Upper lobe of left lung (tissue), 6 donors: ENCODE data around the gene ITGA2. TPM values are rescaled to one million over a fixed set of nuclear protein-coding genes. Genes with fewer than 3 reads are reported as not detected.

Experiments used
- ATAC-seq, 2 donors: fragments of 200-7000 bp; cut with Tn5 transposase; one replicate each; pipeline ENCODE4 v1.9.1; 2022; ENCODE audit warnings: mild to moderate bottlenecking in 2 of 2, moderate library complexity in 2 of 2; ENCODE audit not compliant: low FRiP score in 2 of 2
- DNase-seq, 2 donors: peaks; one replicate each; pipeline ENCODE4 v3.0.0-alpha.2; 2019 to 2020
- H3K27ac ChIP-seq, 4 donors: fragments of 200-600 bp; sonication (generic); one replicate each; pipeline ENCODE4 v1.5.1; 2016 to 2019
- H3K27me3 ChIP-seq, 4 donors: fragments of 200-600 bp; sonication (generic); one replicate each; pipeline ENCODE4 v1.5.1; 2017 to 2019
- H3K36me3 ChIP-seq, 4 donors: fragments of 200-600 bp; sonication (generic); one replicate each; pipeline ENCODE4 v1.5.1; 2016 to 2019
- H3K4me1 ChIP-seq, 4 donors: fragments of 200-600 bp; sonication (generic); one replicate each; pipeline ENCODE4 v1.5.1; 2018 to 2019
- H3K4me3 ChIP-seq, 4 donors: fragments of 200-600 bp; sonication (generic); one replicate each; pipeline ENCODE4 v1.5.1; 2017 to 2019; ENCODE audit warnings: mild to moderate bottlenecking in 2 of 4, moderate library complexity in 1 of 4
- H3K9me3 ChIP-seq, 4 donors: fragments of 200-600 bp; sonication (generic); one replicate each; pipeline ENCODE4 v1.5.1; 2018 to 2019
- CTCF ChIP-seq, 6 experiments: fragments of 450-650 bp in 4 of 6; fragments of 200-600 bp in 2 of 6; sonication (generic) in 2 of 6; IDR thresholded peaks; one replicate each; pipeline ENCODE4 v1.5.1; 2016 to 2019; ENCODE audit warnings: antibody characterized with exemption in 6 of 6
- EP300 ChIP-seq, 4 donors: sonication (generic); formaldehyde crosslinking; IDR thresholded peaks; one replicate each; pipeline ENCODE4 v1.5.1; 2017; ENCODE audit warnings: antibody characterized with exemption in 4 of 4, control low read depth in 2 of 4
- POLR2A ChIP-seq, 4 donors: fragments of 450-650 bp; IDR thresholded peaks; one replicate each; pipeline ENCODE4 v1.5.1; 2016 to 2017; ENCODE audit warnings: antibody characterized with exemption in 4 of 4, mild to moderate bottlenecking in 2 of 4
- POLR2AphosphoS5 ChIP-seq, 2 donors: sonication (generic); formaldehyde crosslinking; IDR thresholded peaks; one replicate each; pipeline ENCODE4 v1.5.1; 2017; ENCODE audit warnings: antibody characterized with exemption in 2 of 2
- whole genome bisulfite sequencing, 2 donors: methylation state at CpG; one replicate each; pipeline ENCODE4 v1.1.5; 2017 to 2018; 5-methylcytosine and 5-hydroxymethylcytosine counted together
- total RNA-seq, 6 donors: library from RNA; depleted of rRNA in 4 of 6; stranded (reverse); fragments of >200 nt in 4 of 6; gene quantifications; one replicate each; pipeline versions ENCODE4 v1.1.0 to v1.2.1, GENCODE V29; 2016 to 2021
- donor health status: DM: no; HTN: no; CAD: no; lungs with moderate emphysema.
- donor health status: DM: no; HTN: yes; CAD: no; lungs with severe emphysema.

The ITGA2 gene
- total RNA-seq, 6 donors from 2014 or later: 4.2 to 45.8 (median 13.7) TPM

- ATAC-seq: no peak
These were observed 5.1 kb downstream of the ITGA2 start for GRCh38 chr5:52994266-52994665.

DNA sequence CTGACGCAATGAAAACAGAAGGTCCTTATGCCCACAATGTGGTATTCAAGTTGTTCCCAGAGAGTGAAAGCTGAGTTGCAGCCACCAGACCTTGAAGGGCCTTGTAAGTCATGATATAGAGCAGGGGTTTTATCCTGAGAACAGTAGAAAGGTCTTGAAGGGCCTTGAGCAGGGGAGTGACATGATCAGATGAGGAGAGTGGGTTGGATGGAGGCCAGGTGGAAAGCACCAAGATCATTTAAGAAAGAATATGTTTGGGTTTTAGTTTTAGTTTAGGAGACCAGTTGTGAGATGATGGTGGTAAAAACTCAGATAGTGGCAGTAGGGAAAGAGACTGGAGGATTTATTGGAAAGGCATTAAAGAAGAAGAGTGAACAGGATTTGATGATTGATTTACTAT lies 5.9 kb downstream of the ITGA2 start:
- 87 to 100% methylated on average over 1 of the region's 1 CpG for WGBS, 2 donors
- DNase-seq: no peak
- H3K4me3 ChIP-seq: no peak overlapping the region

More at GRCh38 chr5:52994266-52994665, 5.1 kb downstream of the ITGA2 start:
- H3K36me3 ChIP-seq: no peaks in the 10 kb centered on the region
- no peak for TF ChIP-seq POLR2A (IDR thresholded peaks at IDR 0.05)
- TF ChIP-seq CTCF (IDR thresholded peaks at IDR 0.05): no peak
- no peak for TF ChIP-seq EP300 (IDR thresholded peaks at IDR 0.05)
- no peak for TF ChIP-seq POLR2AphosphoS5 (IDR thresholded peaks at IDR 0.05)
- no peak overlapping the region for H3K4me3 ChIP-seq
- WGBS, 2 donors: 98 to 100% methylated on average over 1 of the region's 1 CpG
- H3K27me3 ChIP-seq: peaks cover 0 to 2% (median 0%) of the 10 kb centered on the region in 4 donors
- H3K4me1 ChIP-seq: peaks cover 3 to 8% (median 4%) of the 10 kb centered on the region in 4 donors
- no peaks in the 10 kb centered on the region for H3K9me3 ChIP-seq
- H3K27ac ChIP-seq: no peak overlapping the region
- no peak for DNase-seq

GRCh38 chr5:52995914-52996313 lies 6.8 kb downstream of the ITGA2 start:
- Histone ChIP-seq H3K9me3 (no peaks in the 10 kb centered on the region), H3K4me1 (peaks cover 0 to 3% (median 0%) of the 10 kb centered on the region in 4 donors), H3K27ac (no peak overlapping the region), H3K4me3 (no peak overlapping the region), H3K27me3 (no peaks in the 10 kb centered on the region), H3K36me3 (no peaks in the 10 kb centered on the region)
- WGBS, 2 donors: 89 to 97% methylated on average over 1 of the region's 1 CpG
- DNase-seq: no peak
- TF ChIP-seq POLR2A (IDR thresholded peaks at IDR 0.05): no peak
- no peak for TF ChIP-seq POLR2AphosphoS5 (IDR thresholded peaks at IDR 0.05)
- ATAC-seq: no peak

More for the DNA sequence above, 5.9 kb downstream of the ITGA2 start:
- Histone ChIP-seq H3K4me1 (peaks cover 2 to 4% (median 3%) of the 10 kb centered on the region in 4 donors), H3K27me3 (no peaks in the 10 kb centered on the region), H3K36me3 (no peaks in the 10 kb centered on the region), H3K27ac (no peak overlapping the region), H3K9me3 (no peaks in the 10 kb centered on the region)
- no peak for ATAC-seq
- TF ChIP-seq POLR2AphosphoS5 (IDR thresholded peaks at IDR 0.05) (no peak), CTCF (IDR thresholded peaks at IDR 0.05) (no peak), POLR2A (IDR thresholded peaks at IDR 0.05) (no peak), EP300 (IDR thresholded peaks at IDR 0.05) (no peak)

GRCh38 chr5:52996979-52997378 lies 7.8 kb downstream of the ITGA2 start:
- H3K27me3 ChIP-seq: no peaks in the 10 kb centered on the region
- DNase-seq (no peak), ATAC-seq (no peak)
- peaks cover 0 to 3% (median 0%) of the 10 kb centered on the region in 4 donors for H3K4me1 ChIP-seq
- no peak overlapping the region for H3K4me3 ChIP-seq
- no peaks in the 10 kb centered on the region for H3K9me3 ChIP-seq
- WGBS, 2 donors: 73 to 81% methylated on average over 1 of the region's 1 CpG
- no peak for TF ChIP-seq EP300 (IDR thresholded peaks at IDR 0.05)
- no peak for TF ChIP-seq POLR2AphosphoS5 (IDR thresholded peaks at IDR 0.05)
- TF ChIP-seq CTCF (IDR thresholded peaks at IDR 0.05): no peak
- no peak for TF ChIP-seq POLR2A (IDR thresholded peaks at IDR 0.05)
- no peak overlapping the region for H3K27ac ChIP-seq
- H3K36me3 ChIP-seq: no peaks in the 10 kb centered on the region

GRCh38 chr5:52997424-52997823 lies 8.3 kb downstream of the ITGA2 start:
- Histone ChIP-seq H3K9me3 (no peaks in the 10 kb centered on the region), H3K27me3 (no peaks in the 10 kb centered on the region), H3K27ac (no peak overlapping the region), H3K36me3 (no peaks in the 10 kb centered on the region), H3K4me1 (peaks cover 0 to 3% (median 0%) of the 10 kb centered on the region in 4 donors), H3K4me3 (no peak overlapping the region)
- no peak for DNase-seq
- 45 to 56% methylated on average over 6 of the region's 6 CpGs for WGBS, 2 donors
- no peak for TF ChIP-seq POLR2AphosphoS5 (IDR thresholded peaks at IDR 0.05)
- no peak for TF ChIP-seq CTCF (IDR thresholded peaks at IDR 0.05)
- TF ChIP-seq POLR2A (IDR thresholded peaks at IDR 0.05): no peak
- no peak for TF ChIP-seq EP300 (IDR thresholded peaks at IDR 0.05)
- ATAC-seq: no peak
